Keratinocyte (primary cell): ENCODE data around the gene BABAM2.

Experiments
- EZH2 ChIP-seq: IDR thresholded peaks from one replicate; pipeline ENCODE4 v1.6.1; 2012; ENCODE audit warnings: inconsistent platforms, mild to moderate bottlenecking, low read length, moderate library complexity
- TF ChIP-seq, protein P1 (sequence below), 3 experiments: IDR thresholded peaks in 1 of 3; conservative IDR thresholded peaks in 1 of 3; optimal IDR thresholded peaks in 1 of 3; 2 replicates in 2 of 3; 3 replicates in 1 of 3; pipeline versions ENCODE3 to v1.5.1; 2011; ENCODE audit warnings: low read length in 3 of 3, mild to moderate bottlenecking in 3 of 3, moderate library complexity in 2 of 3, control low read depth in 1 of 3, inconsistent platforms in 1 of 3; ENCODE audit not compliant: insufficient read depth in 2 of 3; ENCODE audit errors: extremely low read depth in 1 of 3

DNA sequence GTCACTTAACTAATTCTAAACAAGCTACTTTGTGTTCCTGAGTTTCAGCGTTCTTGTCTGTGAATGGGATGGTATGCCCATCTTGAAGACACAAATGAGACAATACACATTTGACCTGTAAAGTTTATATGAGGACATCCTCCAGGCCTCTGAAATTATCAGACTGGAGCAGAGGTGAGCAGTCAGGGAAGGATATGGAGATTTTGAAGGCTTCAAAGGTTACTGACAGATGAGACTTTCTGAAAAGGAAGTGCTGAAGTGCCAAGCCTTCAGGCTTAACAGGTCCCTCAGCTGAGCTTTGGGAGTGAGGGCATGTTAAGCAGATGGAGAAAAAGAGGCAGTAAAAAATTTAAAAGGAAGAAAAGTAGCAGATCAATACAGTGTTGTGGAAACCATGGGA is 391.2 kb downstream of the BABAM2 start:
- no peak for TF ChIP-seq EZH2
- TF ChIP-seq, protein P1, sequence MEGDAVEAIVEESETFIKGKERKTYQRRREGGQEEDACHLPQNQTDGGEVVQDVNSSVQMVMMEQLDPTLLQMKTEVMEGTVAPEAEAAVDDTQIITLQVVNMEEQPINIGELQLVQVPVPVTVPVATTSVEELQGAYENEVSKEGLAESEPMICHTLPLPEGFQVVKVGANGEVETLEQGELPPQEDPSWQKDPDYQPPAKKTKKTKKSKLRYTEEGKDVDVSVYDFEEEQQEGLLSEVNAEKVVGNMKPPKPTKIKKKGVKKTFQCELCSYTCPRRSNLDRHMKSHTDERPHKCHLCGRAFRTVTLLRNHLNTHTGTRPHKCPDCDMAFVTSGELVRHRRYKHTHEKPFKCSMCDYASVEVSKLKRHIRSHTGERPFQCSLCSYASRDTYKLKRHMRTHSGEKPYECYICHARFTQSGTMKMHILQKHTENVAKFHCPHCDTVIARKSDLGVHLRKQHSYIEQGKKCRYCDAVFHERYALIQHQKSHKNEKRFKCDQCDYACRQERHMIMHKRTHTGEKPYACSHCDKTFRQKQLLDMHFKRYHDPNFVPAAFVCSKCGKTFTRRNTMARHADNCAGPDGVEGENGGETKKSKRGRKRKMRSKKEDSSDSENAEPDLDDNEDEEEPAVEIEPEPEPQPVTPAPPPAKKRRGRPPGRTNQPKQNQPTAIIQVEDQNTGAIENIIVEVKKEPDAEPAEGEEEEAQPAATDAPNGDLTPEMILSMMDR (optimal IDR thresholded peaks at IDR 0.05 in 1 of 3, IDR thresholded peaks at IDR 0.05 in 1 of 3, conservative IDR thresholded peaks at IDR 0.05 in 1 of 3; ENCODE audit: extremely low read depth in 1 of 3, insufficient read depth in 2 of 3, low read length in 3 of 3): no peak
